Bladder microvascular endothelial cell (primary cell): ENCODE data around the gene NFIL3. TPM values are rescaled to one million over a fixed set of nuclear protein-coding genes. Genes with fewer than 3 reads are reported as not detected.

Source experiments
- total RNA-seq: library from RNA; depleted of rRNA; stranded (reverse); fragments of >200 nt; gene quantifications from 2 replicates; pipeline ENCODE4 v1.2.3, GENCODE V29; 2014

NFIL3 gene
- total RNA-seq, result 3.6 and 5.0 TPM in 2 replicates

GRCh38 chr9:91423785-91424402 lies at the start of gene NFIL3:
Gene NFIL3, minus strand, starts transcription at chr9:91423832. Its CDS starts 13,098 bp downstream, at chr9:91410734.

GRCh38 chr9:91361291-91362050 lies 62.2 kb downstream of the NFIL3 start, which contains the start of gene AUH:
Gene AUH, minus strand, starts transcription at chr9:91361918. Its CDS starts 29 bp downstream, at chr9:91361889.

Other genes with a start within 250 kb of the NFIL3 start
- gene AUH, start 61.9 kb downstream of the NFIL3 start, total RNA-seq, result 10.4 and 12.1 TPM in 2 replicates